T-helper 9 cell (primary cell): ENCODE data around the gene CD247.
A peak's percentile ranks its signal among the peaks of the same experiment; 100 is the strongest.
"Not testable (repeated sequence)": the region's sequence is repeated elsewhere in the genome, so short reads cannot be mapped to it uniquely, and the experiment has no call there.

Experiments
- DNase-seq: peaks from one replicate; pipeline ENCODE4 v3.0.0-alpha.2; 2020
- total RNA-seq, 2 donors: gene quantifications; one replicate each; lab custom pipeline; 2026; lab: John Stamatoyannopoulos, UW

Gene CD247
- 303 to 413 reads per million in 2 donors for total RNA-seq

DNA sequence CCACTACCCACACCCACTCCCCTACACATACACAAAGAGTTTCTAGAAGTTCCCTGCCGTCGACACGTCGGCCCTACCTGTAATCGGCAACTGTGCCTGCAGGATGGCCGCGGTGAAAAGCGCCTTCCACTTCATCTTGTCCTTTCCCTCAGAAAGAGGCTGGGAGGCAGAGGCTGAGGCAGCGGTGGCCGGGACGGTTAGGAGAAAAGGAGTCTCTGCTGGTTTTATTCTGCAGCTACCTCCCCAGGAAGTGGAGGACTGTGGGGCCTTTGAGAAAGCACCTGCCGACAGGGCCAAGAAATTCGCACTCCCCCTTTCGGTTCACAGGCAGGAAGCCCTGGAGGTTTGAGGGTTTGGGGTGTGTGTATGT lies at the start of gene CD247:
Gene CD247 (minus strand): TSS at position 199 of the 370 bp plus-strand sequence. CDS start 64 bp downstream, at position 135.
- peak; percentile 59 for DNase-seq

DNA sequence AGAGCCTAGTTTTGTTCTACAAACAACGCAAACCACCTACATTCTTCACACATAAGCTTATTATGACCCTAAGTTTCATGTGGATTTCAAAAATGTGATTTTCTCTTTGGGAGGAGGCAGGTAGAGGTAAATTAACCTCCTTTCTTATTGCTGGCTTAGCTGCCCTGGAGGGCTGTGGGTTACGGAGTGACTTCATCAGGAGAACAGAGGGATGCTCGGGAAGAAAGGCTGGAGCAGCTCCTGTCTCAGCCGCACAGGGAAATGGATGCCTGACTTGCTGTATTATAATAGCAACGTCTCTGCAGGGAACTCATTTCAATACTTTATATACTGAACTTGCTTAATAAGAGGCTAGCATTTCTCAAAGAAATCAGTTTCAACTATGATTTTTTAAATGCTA lies 49.3 kb upstream of the CD247 start:
- no peak for DNase-seq

GRCh38 chr1:167566766-167567165 lies 48.4 kb upstream of the CD247 start:
- no peak for DNase-seq

DNA sequence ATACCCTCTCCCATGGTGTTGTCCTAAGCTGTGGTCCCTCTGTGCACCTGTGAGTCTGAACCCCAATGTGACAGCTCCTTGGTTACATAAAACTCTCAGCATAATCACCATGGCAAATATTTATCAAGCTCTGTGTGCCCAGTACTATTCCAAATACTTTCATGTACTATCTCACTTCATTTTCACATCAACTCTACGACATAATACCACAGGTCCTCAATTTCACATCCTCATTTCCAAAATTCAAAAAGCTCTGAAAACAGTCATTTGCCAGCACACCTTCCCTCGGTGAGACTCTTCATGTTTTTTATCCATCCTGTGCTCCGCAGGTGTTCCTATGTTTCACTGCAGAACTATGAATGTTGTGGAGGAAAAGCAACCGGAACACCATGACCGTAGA lies 47.6 kb upstream of the CD247 start:
- no peak for DNase-seq

- DNase-seq: no peak
Measured at GRCh38 chr1:167564612-167565270, 46.4 kb upstream of the CD247 start.

- no peak for DNase-seq
Measured at GRCh38 chr1:167563579-167564246, 45.4 kb upstream of the CD247 start.

DNA sequence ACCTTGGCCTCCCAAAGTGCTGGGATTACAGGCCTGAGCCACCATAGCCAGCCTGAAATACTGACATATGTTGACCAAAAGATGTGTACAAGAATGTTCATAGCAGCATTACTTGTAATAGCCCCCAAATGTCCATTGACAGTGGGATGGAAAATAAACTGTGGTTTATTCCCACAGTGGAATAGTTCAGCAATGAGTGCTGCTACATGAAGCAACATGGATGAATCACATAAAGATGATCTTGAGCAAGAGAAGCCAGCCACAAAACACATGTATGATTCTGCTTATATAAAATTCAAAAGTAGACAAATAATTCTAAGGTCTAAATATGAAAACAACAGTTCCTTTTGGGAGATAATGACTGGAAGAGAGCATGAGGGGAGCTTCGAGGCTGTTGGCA lies 44.4 kb upstream of the CD247 start:
- DNase-seq: no peak

- DNase-seq: no peak
Measured at GRCh38 chr1:167561753-167562152, 43.4 kb upstream of the CD247 start.

DNA sequence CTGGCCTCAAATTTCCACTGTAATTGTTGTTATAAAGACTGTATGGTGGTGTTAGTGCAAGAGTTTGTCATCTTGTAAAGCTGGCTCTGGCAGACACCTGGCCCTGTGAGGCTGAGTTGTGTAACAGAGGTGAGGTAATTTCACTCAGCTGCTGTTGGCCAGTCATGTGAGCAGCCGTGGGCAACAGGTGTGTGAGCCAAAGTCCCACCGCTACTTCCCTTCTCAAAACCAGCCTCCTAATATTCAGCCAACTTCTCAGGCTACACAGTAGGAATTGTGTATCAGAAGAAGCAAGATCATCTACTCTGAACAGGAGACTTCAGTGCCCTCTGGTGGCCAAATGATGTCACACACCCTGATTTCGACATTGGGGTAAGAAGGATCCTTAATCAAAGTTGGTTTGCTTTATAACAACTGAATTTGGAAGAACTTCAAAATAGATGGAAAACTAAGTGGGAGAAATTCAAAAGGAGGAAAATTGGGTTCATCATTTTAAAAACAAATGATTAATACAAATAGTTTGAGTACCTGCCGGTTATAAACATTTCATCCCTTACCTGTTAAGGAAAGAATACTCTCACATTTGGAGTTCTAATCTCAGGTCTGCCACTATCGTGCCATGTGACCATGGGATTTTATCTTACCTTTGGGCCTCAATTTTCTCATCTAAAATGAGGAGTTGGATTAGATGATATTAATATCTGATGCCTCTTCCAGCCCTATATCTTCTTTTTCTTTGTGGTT lies 37.8 kb upstream of the CD247 start:
- DNase-seq: peak; percentile 66

DNA sequence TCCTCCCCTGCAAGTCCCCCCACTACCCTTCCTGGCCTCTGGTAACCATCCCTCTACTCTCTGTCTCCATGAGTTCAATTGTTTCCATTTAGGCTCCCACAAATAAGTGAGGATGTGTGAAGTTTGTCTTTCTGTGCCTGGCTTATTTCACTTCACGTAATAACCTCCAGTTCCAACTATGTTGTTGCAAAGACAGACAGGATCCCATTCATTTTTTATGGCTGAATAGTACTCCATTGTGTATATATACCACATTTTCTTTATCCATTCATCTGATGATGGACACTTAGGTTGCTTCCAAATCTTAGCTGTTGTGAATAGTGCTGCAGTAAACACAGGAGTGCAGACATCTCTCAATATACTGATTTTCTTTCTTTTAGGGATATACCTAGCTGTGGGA lies 36.7 kb upstream of the CD247 start:
- not testable (repeated sequence) for DNase-seq

DNA sequence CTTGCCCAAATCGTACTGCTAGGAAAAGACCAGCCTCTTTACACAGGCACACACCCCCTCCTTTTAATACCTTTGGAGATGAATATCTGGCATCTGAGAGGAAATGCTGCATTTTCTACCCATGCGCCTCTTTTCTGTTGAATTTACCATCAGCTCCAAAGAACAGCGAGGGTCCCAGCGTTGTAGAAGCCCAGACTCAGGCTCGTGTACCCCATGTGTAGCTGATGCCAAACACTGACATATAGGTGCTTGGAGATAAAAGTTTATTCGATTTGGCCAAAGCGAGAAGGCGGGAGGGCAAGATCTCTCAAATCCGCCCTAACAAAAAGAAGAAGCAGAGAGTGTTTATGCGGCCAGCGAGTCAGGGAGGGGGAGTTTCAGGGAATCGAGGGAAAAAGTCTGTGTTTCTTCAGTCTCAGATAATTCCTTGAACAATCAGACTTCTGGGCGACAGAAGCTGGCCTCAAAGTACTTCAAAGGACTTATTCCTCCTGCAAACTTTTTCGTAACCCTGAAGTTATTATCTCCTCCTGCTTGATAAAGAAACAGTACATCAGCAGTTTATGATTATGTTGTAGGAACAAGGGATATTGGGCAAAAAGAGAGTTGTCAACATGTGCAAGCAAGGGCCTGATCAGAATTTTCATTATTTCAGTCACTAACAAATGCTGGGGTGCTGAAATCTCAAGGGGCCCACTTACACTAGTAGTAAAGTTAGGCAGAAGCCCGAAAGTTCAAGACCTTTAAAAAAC lies 35.9 kb upstream of the CD247 start:
- no peak for DNase-seq

- DNase-seq: peak; percentile 87
Measured at GRCh38 chr1:167553136-167554027, 35.1 kb upstream of the CD247 start, which contains the start of gene CREG1. CREG1 (minus strand) TSS chr1:167553762.

GRCh38 chr1:167551362-167551761 lies 33.0 kb upstream of the CD247 start:
- no peak for DNase-seq

DNA sequence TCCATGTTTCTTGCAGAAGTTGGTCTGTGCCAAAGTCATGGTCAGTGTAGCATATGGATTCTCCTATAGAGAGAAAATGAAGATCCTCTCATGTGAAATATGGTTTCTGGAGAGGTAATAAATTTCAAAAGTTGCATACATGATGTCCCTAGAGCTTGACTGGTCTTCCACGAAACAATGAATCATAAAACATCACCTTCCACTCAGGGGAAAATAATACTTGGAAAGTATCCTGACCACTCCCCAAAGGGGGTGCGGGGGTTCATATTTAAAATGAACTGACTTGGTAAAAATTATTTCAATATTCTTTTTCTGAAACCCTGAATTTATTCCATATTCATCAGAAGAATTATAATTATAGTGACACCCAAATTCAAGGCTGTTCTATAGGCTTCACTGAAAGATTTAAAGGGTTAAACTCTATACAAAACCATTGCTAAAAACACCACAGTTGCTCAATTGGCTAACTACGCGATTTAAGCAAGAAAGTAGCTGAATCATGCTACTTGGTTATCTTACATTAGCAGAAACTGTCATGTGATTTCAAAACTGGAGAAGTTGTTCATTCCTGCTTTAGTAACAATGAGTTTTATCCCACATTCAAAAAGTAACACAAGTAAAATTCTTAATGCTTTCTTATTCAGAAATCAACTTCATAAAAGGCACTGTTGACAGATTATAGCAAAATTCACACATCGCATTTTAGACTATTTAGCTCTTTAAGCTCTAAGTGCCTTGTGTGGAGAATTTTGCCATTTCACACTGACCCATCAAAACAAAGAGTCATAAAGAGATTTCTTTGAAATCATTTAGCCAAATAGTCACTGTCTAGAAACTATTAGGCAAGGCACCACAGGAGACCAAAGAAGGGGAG lies 30.0 kb upstream of the CD247 start:
- no peak for DNase-seq

GRCh38 chr1:167546935-167547334 lies 28.6 kb upstream of the CD247 start:
- no peak for DNase-seq

GRCh38 chr1:167545349-167545748 lies 27.0 kb upstream of the CD247 start:
- DNase-seq: no peak

GRCh38 chr1:167544447-167545093 lies 26.2 kb upstream of the CD247 start:
- no peak for DNase-seq

- DNase-seq: no peak
Measured at GRCh38 chr1:167543199-167543990, 25.1 kb upstream of the CD247 start.
